Stimulated activated CD4-positive, alpha-beta T cell treated with anti-CD3 and anti-CD28 coated beads, TNF-alpha, amount 100 ng/mL, for 4 hours (primary cell): ENCODE results near the gene DTNBP1.

Source experiments
- DNase-seq, 3 experiments: peaks; one replicate each; pipeline ENCODE4 v3.0.0-alpha.2; 2020; ENCODE audit warnings: low read depth in 3 of 3

DTNBP1 gene

GRCh38 chr6:15533379-15534026 lies 129.3 kb downstream of the DTNBP1 start:
- no peak for DNase-seq

- no peak for DNase-seq
Observed at GRCh38 chr6:15531973-15532372, 130.9 kb downstream of the DTNBP1 start.

- no peak for DNase-seq
Observed at GRCh38 chr6:15530411-15530810, 132.4 kb downstream of the DTNBP1 start.

GRCh38 chr6:15528870-15529269 lies 134.0 kb downstream of the DTNBP1 start:
- no peak for DNase-seq

- DNase-seq: no peak
Observed at GRCh38 chr6:15527838-15528617, 134.8 kb downstream of the DTNBP1 start.

GRCh38 chr6:15526212-15526701 lies 136.6 kb downstream of the DTNBP1 start:
- DNase-seq: no peak

GRCh38 chr6:15524861-15525401 lies 137.9 kb downstream of the DTNBP1 start:
- DNase-seq: no peak

- no peak for DNase-seq
Observed at GRCh38 chr6:15523679-15524630, 138.9 kb downstream of the DTNBP1 start.

GRCh38 chr6:15522856-15523529 lies 139.8 kb downstream of the DTNBP1 start:
- DNase-seq: no peak

GRCh38 chr6:15522427-15522826 lies 140.4 kb downstream of the DTNBP1 start:
- no peak for DNase-seq

- no peak for DNase-seq
Observed at GRCh38 chr6:15522026-15522425, 140.8 kb downstream of the DTNBP1 start.

GRCh38 chr6:15521582-15521981 lies 141.2 kb downstream of the DTNBP1 start:
- DNase-seq: no peak

GRCh38 chr6:15520626-15521203 lies 142.1 kb downstream of the DTNBP1 start:
- DNase-seq: no peak

- DNase-seq: no peak
Observed at GRCh38 chr6:15519681-15520080, 143.1 kb downstream of the DTNBP1 start.

- no peak for DNase-seq
Observed at GRCh38 chr6:15518878-15519277, 143.9 kb downstream of the DTNBP1 start.

- DNase-seq: no peak
Observed at GRCh38 chr6:15518057-15518456, 144.8 kb downstream of the DTNBP1 start.

- no peak for DNase-seq
Observed at GRCh38 chr6:15517600-15517999, 145.2 kb downstream of the DTNBP1 start.

GRCh38 chr6:15516923-15517560 lies 145.8 kb downstream of the DTNBP1 start:
- no peak for DNase-seq

GRCh38 chr6:15516378-15516777 lies 146.4 kb downstream of the DTNBP1 start:
- DNase-seq: no peak

- no peak for DNase-seq
Observed at GRCh38 chr6:15515660-15516375, 147.0 kb downstream of the DTNBP1 start.
